ENCODE data around the gene ZKSCAN4. TPM values are rescaled to one million over a fixed set of nuclear protein-coding genes. Genes with fewer than 3 reads are reported as not detected.

The ZKSCAN4 gene
- total and polyA plus RNA-seq, 2 donors (not counting 1 experiment from before 2014, with no cell fraction given) = 3.0 to 12.1 TPM

- Mint-ChIP-seq H3K4me3 (peak overlapping the region; percentile 74), H3K4me1 (peaks cover 28% of the 10 kb centered on the region), H3K27ac (no peak overlapping the region), H3K9me3 (ENCODE audit: insufficient read depth) (no peaks in the 10 kb centered on the region), H3K27me3 (peaks cover 87% of the 10 kb centered on the region)
- no peaks in the 10 kb centered on the region for H4K20me1 ChIP-seq (ENCODE audit: control insufficient read depth, insufficient read depth, low read length, poor library complexity, severe bottlenecking)
- H3K9me3 ChIP-seq (ENCODE audit: control extremely low read depth in 1 of 3, control insufficient read depth in 2 of 3, insufficient read depth in 1 of 3, low read length in 2 of 3) = peaks cover 2 to 35% (median 6%) of the 10 kb centered on the region in 3 donors
- no peak for ATAC-seq (ENCODE audit: low read depth)
- peak overlapping the region; percentile 26 for H2AFZ ChIP-seq (ENCODE audit: insufficient read depth, low read depth, low read length, poor library complexity, severe bottlenecking)
- CTCF ChIA-PET = no interaction called here
- 0% methylated on average over 5 of the region's 16 CpGs for WGBS (ENCODE audit: insufficient coverage)
- H3K79me2 ChIP-seq (ENCODE audit: control insufficient read depth, insufficient read depth, low read length) = no peaks in the 10 kb centered on the region
- peak overlapping the region; percentile 55 for H3K4me2 ChIP-seq (replicated peaks; ENCODE audit: low read depth, low read length, poor library complexity, severe bottlenecking)
- H3K36me3 ChIP-seq (replicated peaks in 1 of 2; ENCODE audit: control extremely low read depth in 1 of 2, control insufficient read depth in 1 of 2, extremely low read depth in 1 of 2, insufficient read depth in 2 of 2, low read length in 1 of 2) = no peaks in the 10 kb centered on the region
- peak; percentile 42 for DNase-seq
- peak overlapping the region; percentile 30 for H3K9ac ChIP-seq (ENCODE audit: low read length)
- intact Hi-C loops (cut with micrococcal nuclease) = loop anchor here (10.0 kb wide), 1 partner anchor 307 kb away; no protein-coding TSS in a partner anchor
- H3K27ac ChIP-seq (ENCODE audit: low read length in 2 of 2) = no peak overlapping the region
- no peak for TF ChIP-seq EZH2 (IDR thresholded peaks at IDR 0.05; ENCODE audit: borderline replicate concordance, insufficient read depth, low read depth, low read length, poor library complexity, severe bottlenecking)
- peak overlapping the region in 1 of 5 experiments; percentile 42 for H3K4me3 ChIP-seq (ENCODE audit: control extremely low read depth in 1 of 5, extremely low read depth in 1 of 5, insufficient read depth in 1 of 5, low read depth in 2 of 5, low read length in 4 of 5)
- peaks cover 27 to 38% of the 10 kb centered on the region in 2 donors for H3K4me1 ChIP-seq (ENCODE audit: control insufficient read depth in 2 of 2, insufficient read depth in 2 of 2, low read length in 2 of 2)
- POLR2A ChIA-PET = no interaction called here
- peaks cover 4 to 81% (median 75%) of the 10 kb centered on the region in 4 experiments for H3K27me3 ChIP-seq (replicated peaks in 1 of 4; ENCODE audit: control extremely low read depth in 1 of 4, control insufficient read depth in 3 of 4, insufficient read depth in 4 of 4, low read length in 3 of 4)
These were observed 40.1 kb downstream of the ZKSCAN4 start for GRCh38 chr6:28211840-28212509.

- H2AFZ ChIP-seq (ENCODE audit: insufficient read depth, low read depth, low read length, poor library complexity, severe bottlenecking) = no peak overlapping the region
- intact Hi-C loops (cut with micrococcal nuclease) = loop anchor here (10.0 kb wide), 1 partner anchor 305 kb away; no protein-coding TSS in a partner anchor
- H3K79me2 ChIP-seq (ENCODE audit: control insufficient read depth, insufficient read depth, low read length) = no peaks in the 10 kb centered on the region
- TF ChIP-seq CTCF (IDR thresholded peaks at IDR 0.05) (no peak), EZH2 (IDR thresholded peaks at IDR 0.05; ENCODE audit: borderline replicate concordance, insufficient read depth, low read depth, low read length, poor library complexity, severe bottlenecking) (no peak)
- WGBS (ENCODE audit: insufficient coverage) = 36% methylated on average over 2 of the region's 7 CpGs
- ChIA-PET CTCF (no interaction called here), POLR2A (no interaction called here)
- H3K9ac ChIP-seq (ENCODE audit: low read length) = no peak overlapping the region
- no peak for ATAC-seq (ENCODE audit: low read depth)
- peaks cover 4 to 37% (median 11%) of the 10 kb centered on the region in 3 donors for H3K9me3 ChIP-seq (ENCODE audit: control extremely low read depth in 1 of 3, control insufficient read depth in 2 of 3, insufficient read depth in 1 of 3, low read length in 2 of 3)
- Mint-ChIP-seq H3K27me3 (peaks cover 89% of the 10 kb centered on the region), H3K4me3 (no peak overlapping the region), H3K9me3 (ENCODE audit: insufficient read depth) (no peaks in the 10 kb centered on the region), H3K4me1 (peaks cover 28% of the 10 kb centered on the region), H3K27ac (no peak overlapping the region)
- H3K4me1 ChIP-seq (ENCODE audit: control insufficient read depth in 2 of 2, insufficient read depth in 2 of 2, low read length in 2 of 2) = peaks cover 28 to 39% of the 10 kb centered on the region in 2 donors
- H4K20me1 ChIP-seq (ENCODE audit: control insufficient read depth, insufficient read depth, low read length, poor library complexity, severe bottlenecking) = no peaks in the 10 kb centered on the region
- no peak overlapping the region for H3K4me3 ChIP-seq (ENCODE audit: control extremely low read depth in 1 of 5, extremely low read depth in 1 of 5, insufficient read depth in 1 of 5, low read depth in 2 of 5, low read length in 4 of 5)
- H3K36me3 ChIP-seq (replicated peaks in 1 of 2; ENCODE audit: control extremely low read depth in 1 of 2, control insufficient read depth in 1 of 2, extremely low read depth in 1 of 2, insufficient read depth in 2 of 2, low read length in 1 of 2) = no peaks in the 10 kb centered on the region
- H3K27ac ChIP-seq (ENCODE audit: low read length in 2 of 2) = no peak overlapping the region
- H3K4me2 ChIP-seq (replicated peaks; ENCODE audit: low read depth, low read length, poor library complexity, severe bottlenecking) = no peak overlapping the region
- H3K27me3 ChIP-seq (replicated peaks in 1 of 4; ENCODE audit: control extremely low read depth in 1 of 4, control insufficient read depth in 3 of 4, insufficient read depth in 4 of 4, low read length in 3 of 4) = peaks cover 4 to 92% (median 77%) of the 10 kb centered on the region in 4 experiments
- no peak for DNase-seq
These were observed 42.1 kb downstream of the ZKSCAN4 start for GRCh38 chr6:28209753-28210535.
